Kidney (tissue), 14 donors: Measurements from ENCODE around the gene SHROOM4. TPM values are rescaled to one million over a fixed set of nuclear protein-coding genes. Genes with fewer than 3 reads are reported as not detected.

ENCODE experiments used
- DNase-seq, 5 donors: peaks; one replicate each; pipeline ENCODE4 v3.0.0-alpha.2; 2013 to 2020
- FAIRE-seq: peaks from 2 replicates; lab custom pipeline; 2012; peaks lifted over from hg19 to GRCh38; lab: Jason Lieb, UNC
- H3K27ac ChIP-seq, 2 donors: one replicate each; pipeline ENCODE4 v1.7.0; 2013; ENCODE audit warnings: low read depth in 2 of 2, low read length in 2 of 2, inconsistent platforms in 1 of 2
- H3K27me3 ChIP-seq: one replicate; pipeline ENCODE4 v1.7.1; 2013; ENCODE audit warnings: low read length, inconsistent platforms; ENCODE audit not compliant: control insufficient read depth, insufficient read depth
- H3K36me3 ChIP-seq, 3 donors: one replicate each; pipeline versions ENCODE4 v1.7.0 to v1.7.1; 2013; ENCODE audit warnings: low read length in 3 of 3, control low read depth in 1 of 3, inconsistent platforms in 1 of 3; ENCODE audit not compliant: insufficient read depth in 3 of 3, control insufficient read depth in 2 of 3
- H3K4me1 ChIP-seq, 3 donors: one replicate each; pipeline versions ENCODE4 v1.7.0 to v1.7.1; 2013; ENCODE audit warnings: low read length in 3 of 3, inconsistent platforms in 1 of 3, low read depth in 1 of 3; ENCODE audit not compliant: control insufficient read depth in 2 of 3, insufficient read depth in 2 of 3
- H3K4me3 ChIP-seq, 3 donors: one replicate each; pipeline versions ENCODE4 v1.7.0 to v1.8.1; 2013; ENCODE audit warnings: low read length in 3 of 3, control low read depth in 1 of 3, inconsistent platforms in 1 of 3
- H3K9ac ChIP-seq, 3 donors: one replicate each; pipeline versions ENCODE4 v1.7.0 to v1.7.1; 2013; ENCODE audit warnings: low read length in 3 of 3, control low read depth in 1 of 3, inconsistent platforms in 1 of 3
- H3K9me3 ChIP-seq, 3 donors: one replicate each; pipeline versions ENCODE4 v1.7.0 to v1.7.1; 2013; ENCODE audit warnings: low read length in 3 of 3, control low read depth in 1 of 3, inconsistent platforms in 1 of 3; ENCODE audit not compliant: control insufficient read depth in 2 of 3, insufficient read depth in 1 of 3
- intact Hi-C: fragments of 100-400 bp; cut with DNase I; formaldehyde crosslinking; loops from one replicate; pipeline ENCODE4 v1.11.1; 2022
- polyA plus RNA-seq: library from polyadenylated mRNA; stranded (reverse); fragments of 350-450 nt; fragmentation: Illumina TruSeq; extraction: RNeasy Lipid Tissue Mini Kit (QIAGEN cat#74804); gene quantifications from one replicate; pipeline ENCODE4 v1.2.3, GENCODE V29; 2014; ENCODE audit warnings: low read depth, low replicate concordance; ENCODE audit not compliant: insufficient read depth
- total RNA-seq: library from RNA; stranded (reverse); fragmentation: NEBNext Ultra II Directional; extraction: Animal tissue kit (Norgen Biotek cat#: 25700); gene quantifications from one replicate; pipeline ENCODE4 v1.2.1, GENCODE V29; 2021
- TF ChIP-seq, protein P1 (sequence below): IDR thresholded peaks from 3 replicates; pipeline ENCODE4 v1.5.1; 2012; ENCODE audit warnings: mild to moderate bottlenecking, moderate library complexity, borderline replicate concordance; ENCODE audit not compliant: insufficient read depth; ENCODE audit errors: extremely low read depth
- donor health status: control.
- donor health status: control.
- donor health status: control.
- donor health status: control.
- donor health status: control.
- donor health status: DM: yes; HTN: yes; CAD: no.
- donor health status: Normal renal cell carcinoma (clear cell type).

Gene SHROOM4
- total and polyA plus RNA-seq, 2 donors from 2014 or later: 5.7 to 21.8 TPM

DNA sequence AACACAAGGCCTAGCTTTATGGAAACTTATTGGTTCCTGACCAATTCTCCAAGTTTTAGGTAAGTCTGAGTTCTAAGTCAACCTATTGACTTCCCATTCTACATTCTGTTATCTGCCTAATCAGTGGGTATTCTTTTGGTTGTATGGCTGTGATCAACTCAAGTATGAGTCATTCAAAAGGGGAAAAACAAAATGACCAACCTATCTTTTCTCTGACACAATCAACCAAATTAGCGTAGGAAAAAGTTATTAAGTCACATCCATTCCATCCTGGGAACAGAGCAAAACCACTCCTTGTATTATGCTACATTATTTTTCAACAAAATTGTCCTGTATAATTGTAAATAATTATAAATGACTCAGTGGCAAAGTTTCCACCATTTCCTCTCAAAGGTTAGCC, 136.2 kb downstream of the SHROOM4 start:
- no peaks in the 10 kb centered on the region for H3K4me1 ChIP-seq
- no peaks in the 10 kb centered on the region for H3K36me3 ChIP-seq
- TF ChIP-seq, protein P1, sequence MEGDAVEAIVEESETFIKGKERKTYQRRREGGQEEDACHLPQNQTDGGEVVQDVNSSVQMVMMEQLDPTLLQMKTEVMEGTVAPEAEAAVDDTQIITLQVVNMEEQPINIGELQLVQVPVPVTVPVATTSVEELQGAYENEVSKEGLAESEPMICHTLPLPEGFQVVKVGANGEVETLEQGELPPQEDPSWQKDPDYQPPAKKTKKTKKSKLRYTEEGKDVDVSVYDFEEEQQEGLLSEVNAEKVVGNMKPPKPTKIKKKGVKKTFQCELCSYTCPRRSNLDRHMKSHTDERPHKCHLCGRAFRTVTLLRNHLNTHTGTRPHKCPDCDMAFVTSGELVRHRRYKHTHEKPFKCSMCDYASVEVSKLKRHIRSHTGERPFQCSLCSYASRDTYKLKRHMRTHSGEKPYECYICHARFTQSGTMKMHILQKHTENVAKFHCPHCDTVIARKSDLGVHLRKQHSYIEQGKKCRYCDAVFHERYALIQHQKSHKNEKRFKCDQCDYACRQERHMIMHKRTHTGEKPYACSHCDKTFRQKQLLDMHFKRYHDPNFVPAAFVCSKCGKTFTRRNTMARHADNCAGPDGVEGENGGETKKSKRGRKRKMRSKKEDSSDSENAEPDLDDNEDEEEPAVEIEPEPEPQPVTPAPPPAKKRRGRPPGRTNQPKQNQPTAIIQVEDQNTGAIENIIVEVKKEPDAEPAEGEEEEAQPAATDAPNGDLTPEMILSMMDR: no peak
- no peak overlapping the region for H3K27ac ChIP-seq
- intact Hi-C loops: no loop called here
- H3K27me3 ChIP-seq: peaks cover 2% of the 10 kb centered on the region
- FAIRE-seq (no peak), DNase-seq (no peak)
- no peak overlapping the region for H3K9ac ChIP-seq
- H3K9me3 ChIP-seq: no peaks in the 10 kb centered on the region
- H3K4me3 ChIP-seq: no peak overlapping the region

DNA sequence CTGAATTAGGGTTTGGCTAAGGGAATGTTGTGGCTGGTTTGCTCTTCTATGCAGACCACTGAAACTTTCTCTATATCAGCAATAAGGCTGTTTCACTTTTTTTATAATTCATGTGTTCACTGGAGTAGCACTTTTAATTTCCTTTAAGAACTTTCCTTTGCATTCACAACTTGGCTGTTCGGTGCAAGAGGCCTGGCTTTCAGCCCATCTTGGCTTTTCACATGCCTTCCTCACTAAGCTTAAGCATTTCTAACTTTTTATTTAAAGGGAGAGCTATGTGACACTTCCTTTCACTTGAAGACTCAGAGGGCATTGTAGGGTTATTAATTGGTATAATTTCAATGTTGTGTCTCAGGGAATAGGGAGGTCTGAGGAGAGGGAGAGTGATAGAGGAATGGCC, 142.3 kb downstream of the SHROOM4 start:
- Histone ChIP-seq H3K4me1 (no peaks in the 10 kb centered on the region), H3K36me3 (no peaks in the 10 kb centered on the region), H3K27ac (no peak overlapping the region), H3K9me3 (no peaks in the 10 kb centered on the region), H3K4me3 (no peak overlapping the region), H3K27me3 (no peaks in the 10 kb centered on the region), H3K9ac (no peak overlapping the region)
- intact Hi-C loops: no loop called here
- peak; percentile 30 for FAIRE-seq
- TF ChIP-seq, protein P1: no peak
- peak in 1 of 5 donors; percentile 28 for DNase-seq

DNA sequence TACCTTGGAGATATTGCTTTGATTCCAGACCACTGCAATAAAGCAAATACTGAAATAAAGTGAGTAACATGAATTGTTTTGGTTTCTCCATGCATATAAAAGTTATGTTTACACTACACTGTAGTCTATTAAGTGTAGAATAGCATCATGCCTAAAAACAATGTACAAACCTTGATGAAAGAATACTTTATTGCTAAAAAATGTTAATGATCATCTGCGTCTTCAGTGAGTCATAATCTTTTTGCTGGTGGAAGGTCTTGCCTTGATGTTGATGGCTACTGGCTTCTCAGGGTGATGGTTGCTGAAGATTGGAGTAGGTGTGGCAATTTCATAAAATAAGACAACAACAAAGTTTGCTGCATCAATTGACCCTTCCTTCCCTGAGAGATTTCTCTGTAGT, 145.1 kb downstream of the SHROOM4 start:
- Histone ChIP-seq H3K36me3 (no peaks in the 10 kb centered on the region), H3K4me3 (no peak overlapping the region), H3K4me1 (no peaks in the 10 kb centered on the region), H3K27me3 (peaks cover 8% of the 10 kb centered on the region), H3K9ac (no peak overlapping the region), H3K27ac (no peak overlapping the region), H3K9me3 (no peaks in the 10 kb centered on the region)
- TF ChIP-seq, protein P1: no peak
- DNase-seq (no peak), FAIRE-seq (no peak)
- intact Hi-C loops: no loop called here

DNA sequence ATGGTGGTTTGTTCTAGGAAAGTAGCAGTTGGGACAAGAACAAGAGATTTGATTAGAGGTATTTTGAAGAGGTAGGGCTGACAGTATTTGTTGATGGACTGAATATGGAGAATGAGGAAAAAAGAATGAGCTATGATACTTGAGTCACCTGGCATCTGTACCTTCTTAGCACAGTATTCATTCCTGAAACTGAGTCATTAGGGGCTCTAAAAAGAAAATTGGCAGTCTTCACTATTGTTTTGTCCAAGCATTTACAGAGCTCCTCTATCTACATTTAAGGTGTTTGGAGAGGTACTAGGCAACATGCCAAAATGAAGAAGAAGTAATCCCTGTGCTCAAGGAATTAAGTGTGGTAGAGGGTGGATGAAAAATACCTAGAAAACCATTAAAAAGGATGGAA, 165.8 kb downstream of the SHROOM4 start:
- H3K4me3 ChIP-seq: no peak overlapping the region
- no peaks in the 10 kb centered on the region for H3K36me3 ChIP-seq
- intact Hi-C loops: no loop called here
- H3K27ac ChIP-seq: no peak overlapping the region
- H3K27me3 ChIP-seq: no peaks in the 10 kb centered on the region
- H3K9me3 ChIP-seq: no peaks in the 10 kb centered on the region
- TF ChIP-seq, protein P1: no peak
- DNase-seq (no peak), FAIRE-seq (no peak)
- H3K9ac ChIP-seq: no peak overlapping the region
- H3K4me1 ChIP-seq: no peaks in the 10 kb centered on the region
